HepG2 (cell line): ENCODE results near the gene ARFGEF2. TPM values are rescaled to one million over a fixed set of nuclear protein-coding genes. Genes with fewer than 3 reads are reported as not detected.

Source experiments
- AGO2 ChIP-seq: fragments of 200-400 bp; formaldehyde crosslinking; optimal IDR thresholded peaks from 2 replicates; pipeline ENCODE3; 2017; ENCODE audit warnings: mild to moderate bottlenecking, low read depth, low read length, moderate library complexity
- ATRX ChIP-seq: sonication (generic); formaldehyde crosslinking; IDR thresholded peaks from 2 replicates; pipeline ENCODE4 v1.4.0; 2020; ENCODE audit warnings: missing genetic modification reagents, borderline replicate concordance
- ETV5 ChIP-seq: IDR thresholded peaks from 2 replicates; pipeline ENCODE4 v1.6.1; 2018; ENCODE audit warnings: missing biosample characterization, missing genetic modification reagents, inconsistent platforms, borderline replicate concordance
- KDM5B ChIP-seq: sonication (generic); formaldehyde crosslinking; IDR thresholded peaks from 2 replicates; pipeline ENCODE4 v1.4.0; 2020; ENCODE audit warnings: missing genetic modification reagents, mild to moderate bottlenecking, borderline replicate concordance
- NR2F2 ChIP-seq: IDR thresholded peaks from 2 replicates; pipeline ENCODE4 v1.6.1; 2012; ENCODE audit warnings: low read depth, inconsistent platforms, borderline replicate concordance
- PHF21A ChIP-seq: sonication (generic); formaldehyde crosslinking; IDR thresholded peaks from 2 replicates; pipeline ENCODE4 v1.5.0; 2020; ENCODE audit warnings: mild to moderate bottlenecking, missing genetic modification reagents
- RFXANK ChIP-seq: IDR thresholded peaks from 2 replicates; pipeline ENCODE4 v1.6.1; 2016
- SCMH1 ChIP-seq: sonication (generic); formaldehyde crosslinking; IDR thresholded peaks from 2 replicates; pipeline ENCODE4 v1.9.0; 2021; ENCODE audit warnings: missing genetic modification reagents, mild to moderate bottlenecking, borderline replicate concordance
- SIX4 ChIP-seq: sonication (generic); formaldehyde crosslinking; IDR thresholded peaks from 2 replicates; pipeline ENCODE4 v1.4.0; 2020; ENCODE audit warnings: missing genetic modification reagents
- SKI ChIP-seq: fragments of 450-650 bp; IDR thresholded peaks from one replicate; pipeline ENCODE4 v1.6.1; 2018; ENCODE audit warnings: mild to moderate bottlenecking; ENCODE audit not compliant: partially characterized antibody
- SP4 ChIP-seq: sonication (generic); formaldehyde crosslinking; IDR thresholded peaks from 2 replicates; pipeline ENCODE4 v1.8.1; 2023; ENCODE audit warnings: mild to moderate bottlenecking, missing genetic modification reagents
- TBX2 ChIP-seq: sonication (generic); formaldehyde crosslinking; IDR thresholded peaks from 2 replicates; pipeline ENCODE4 v1.5.0; 2020; ENCODE audit warnings: missing genetic modification reagents, mild to moderate bottlenecking, borderline replicate concordance
- YEATS2 ChIP-seq: sonication (generic); formaldehyde crosslinking; IDR thresholded peaks from 2 replicates; pipeline ENCODE4 v1.4.0; 2020; ENCODE audit warnings: missing genetic modification reagents, borderline replicate concordance
- ZBTB3 ChIP-seq: sonication (generic); formaldehyde crosslinking; IDR thresholded peaks from 2 replicates; pipeline ENCODE4 v1.4.0; 2020; ENCODE audit warnings: low read depth, mild to moderate bottlenecking, moderate library complexity, missing genetic modification reagents, borderline replicate concordance
- ZNF350 ChIP-seq: sonication (generic); formaldehyde crosslinking; IDR thresholded peaks from 2 replicates; pipeline ENCODE4 v1.4.0; 2020; ENCODE audit warnings: mild to moderate bottlenecking, low read depth, missing genetic modification reagents, borderline replicate concordance
- ZNF431 ChIP-seq: sonication (generic); formaldehyde crosslinking; IDR thresholded peaks from 2 replicates; pipeline ENCODE4 v1.9.0; 2022; ENCODE audit warnings: missing genetic modification reagents, low read depth, mild to moderate bottlenecking, borderline replicate concordance
- ZNF510 ChIP-seq: sonication (generic); formaldehyde crosslinking; IDR thresholded peaks from 2 replicates; pipeline ENCODE4 v1.4.0; 2020; ENCODE audit warnings: low read depth, mild to moderate bottlenecking, missing genetic modification reagents
- ZNF703 ChIP-seq: sonication (generic); formaldehyde crosslinking; IDR thresholded peaks from 2 replicates; pipeline ENCODE4 v1.5.1; 2020; ENCODE audit warnings: missing genetic modification reagents, mild to moderate bottlenecking, moderate library complexity, borderline replicate concordance
- polyA plus RNA-seq, 8 experiments: library from polyadenylated mRNA; depleted of rRNA in 3 of 8; stranded (reverse) in 7 of 8; unstranded in 1 of 8; fragments of >200 nt; fragmentation: Illumina TruSeq in 4 of 8; extraction: Trizol in 4 of 8; gene quantifications; 2 replicates each; pipeline versions ENCODE4 v1.2.1 to v1.2.3, GENCODE V29; 2011 to 2016; ENCODE audit warnings: low read depth in 4 of 8, missing spikeins in 1 of 8, mixed read lengths in 1 of 8; ENCODE audit not compliant: insufficient read depth in 1 of 8
- total RNA-seq, 5 experiments: library from RNA; depleted of rRNA; stranded (reverse); fragments of >200 nt; fragmentation: Illumina TruSeq; extraction: Trizol; gene quantifications; 2 replicates each; pipeline ENCODE4 v1.2.3, GENCODE V29; 2016; ENCODE audit warnings: low read depth in 1 of 5
- TF ChIP-seq, protein P1 (sequence below): fragments of 450-650 bp; IDR thresholded peaks from 2 replicates; pipeline ENCODE4 v1.6.1; 2017
- TF ChIP-seq, protein P2 (sequence below): sonication (generic); formaldehyde crosslinking; IDR thresholded peaks from 2 replicates; pipeline ENCODE4 v1.4.0; 2020; ENCODE audit warnings: low read depth, mild to moderate bottlenecking, missing genetic modification reagents
- TF ChIP-seq, protein P3 (sequence below): sonication (generic); formaldehyde crosslinking; IDR thresholded peaks from 2 replicates; pipeline ENCODE4 v1.5.0; 2020; ENCODE audit warnings: missing genetic modification reagents

The ARFGEF2 gene
- total and polyA plus RNA-seq, 2 of the 13 experiments (the other 11 are each of a cell fraction or from before 2014, with no cell fraction given), result 44.0 to 60.8 TPM

GRCh38 chr20:48921168-48921882 is at the start of gene ARFGEF2 (continued):
- TF ChIP-seq SP4 (peak; percentile 63; the same call in 1 of the 2 replicates), ZNF350 (CRISPR knock-in tag) (peak; percentile 0; the same call in 1 of the 2 replicates), SCMH1 (CRISPR knock-in tag) (no peak), RFXANK (no peak), SKI (peak; percentile 91), ZBTB3 (CRISPR knock-in tag) (peak; percentile 15; the same call in 1 of the 2 replicates), SIX4 (CRISPR knock-in tag) (no peak; the same call in 1 of the 2 replicates), ZNF510 (CRISPR knock-in tag) (no peak; the same call in 1 of the 2 replicates), ZNF431 (CRISPR knock-in tag) (peak; percentile 65; the same call in 1 of the 2 replicates), PHF21A (CRISPR knock-in tag) (peak; percentile 70), AGO2 (no peak), TBX2 (CRISPR knock-in tag) (peak; percentile 96), YEATS2 (CRISPR knock-in tag) (peak; percentile 63; the same call in 1 of the 2 replicates), NR2F2 (peak; percentile 33; the same call in 1 of the 2 replicates), ETV5 (CRISPR knock-in tag) (peak; percentile 52), KDM5B (CRISPR knock-in tag) (peak; percentile 22; the same call in 1 of the 2 replicates), ATRX (CRISPR knock-in tag) (no peak), ZNF703 (CRISPR knock-in tag) (no peak)
- TF ChIP-seq, protein P1, sequence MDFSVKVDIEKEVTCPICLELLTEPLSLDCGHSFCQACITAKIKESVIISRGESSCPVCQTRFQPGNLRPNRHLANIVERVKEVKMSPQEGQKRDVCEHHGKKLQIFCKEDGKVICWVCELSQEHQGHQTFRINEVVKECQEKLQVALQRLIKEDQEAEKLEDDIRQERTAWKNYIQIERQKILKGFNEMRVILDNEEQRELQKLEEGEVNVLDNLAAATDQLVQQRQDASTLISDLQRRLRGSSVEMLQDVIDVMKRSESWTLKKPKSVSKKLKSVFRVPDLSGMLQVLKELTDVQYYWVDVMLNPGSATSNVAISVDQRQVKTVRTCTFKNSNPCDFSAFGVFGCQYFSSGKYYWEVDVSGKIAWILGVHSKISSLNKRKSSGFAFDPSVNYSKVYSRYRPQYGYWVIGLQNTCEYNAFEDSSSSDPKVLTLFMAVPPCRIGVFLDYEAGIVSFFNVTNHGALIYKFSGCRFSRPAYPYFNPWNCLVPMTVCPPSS, result no peak; the same call in 1 of the 2 replicates
- TF ChIP-seq, protein P2, sequence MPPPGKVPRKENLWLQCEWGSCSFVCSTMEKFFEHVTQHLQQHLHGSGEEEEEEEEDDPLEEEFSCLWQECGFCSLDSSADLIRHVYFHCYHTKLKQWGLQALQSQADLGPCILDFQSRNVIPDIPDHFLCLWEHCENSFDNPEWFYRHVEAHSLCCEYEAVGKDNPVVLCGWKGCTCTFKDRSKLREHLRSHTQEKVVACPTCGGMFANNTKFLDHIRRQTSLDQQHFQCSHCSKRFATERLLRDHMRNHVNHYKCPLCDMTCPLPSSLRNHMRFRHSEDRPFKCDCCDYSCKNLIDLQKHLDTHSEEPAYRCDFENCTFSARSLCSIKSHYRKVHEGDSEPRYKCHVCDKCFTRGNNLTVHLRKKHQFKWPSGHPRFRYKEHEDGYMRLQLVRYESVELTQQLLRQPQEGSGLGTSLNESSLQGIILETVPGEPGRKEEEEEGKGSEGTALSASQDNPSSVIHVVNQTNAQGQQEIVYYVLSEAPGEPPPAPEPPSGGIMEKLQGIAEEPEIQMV, result peak; percentile 78; the same call in 1 of the 2 replicates
- TF ChIP-seq, protein P3, sequence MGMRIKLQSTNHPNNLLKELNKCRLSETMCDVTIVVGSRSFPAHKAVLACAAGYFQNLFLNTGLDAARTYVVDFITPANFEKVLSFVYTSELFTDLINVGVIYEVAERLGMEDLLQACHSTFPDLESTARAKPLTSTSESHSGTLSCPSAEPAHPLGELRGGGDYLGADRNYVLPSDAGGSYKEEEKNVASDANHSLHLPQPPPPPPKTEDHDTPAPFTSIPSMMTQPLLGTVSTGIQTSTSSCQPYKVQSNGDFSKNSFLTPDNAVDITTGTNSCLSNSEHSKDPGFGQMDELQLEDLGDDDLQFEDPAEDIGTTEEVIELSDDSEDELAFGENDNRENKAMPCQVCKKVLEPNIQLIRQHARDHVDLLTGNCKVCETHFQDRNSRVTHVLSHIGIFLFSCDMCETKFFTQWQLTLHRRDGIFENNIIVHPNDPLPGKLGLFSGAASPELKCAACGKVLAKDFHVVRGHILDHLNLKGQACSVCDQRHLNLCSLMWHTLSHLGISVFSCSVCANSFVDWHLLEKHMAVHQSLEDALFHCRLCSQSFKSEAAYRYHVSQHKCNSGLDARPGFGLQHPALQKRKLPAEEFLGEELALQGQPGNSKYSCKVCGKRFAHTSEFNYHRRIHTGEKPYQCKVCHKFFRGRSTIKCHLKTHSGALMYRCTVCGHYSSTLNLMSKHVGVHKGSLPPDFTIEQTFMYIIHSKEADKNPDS (CRISPR knock-in tag), result peak; percentile 64; the same call in 1 of the 2 replicates
